HG02763 (cell line): ENCODE data around the gene SCARF1.
A peak's percentile ranks its signal among the peaks of the same experiment; 100 is the strongest.

ENCODE experiments used
- ATAC-seq: cut with Tn5 transposase; IDR thresholded peaks from one replicate; pipeline ENCODE4 v1.9.1; 2021; ENCODE audit warnings: mild to moderate bottlenecking, moderate library complexity; ENCODE audit not compliant: unreplicated experiment

Gene SCARF1

GRCh38 chr17:1629504-1630310 lies 15.8 kb downstream of the SCARF1 start:
- ATAC-seq = no peak

- peak; percentile 50 for ATAC-seq
Observed at GRCh38 chr17:1628856-1629503, 16.6 kb downstream of the SCARF1 start.

GRCh38 chr17:1627982-1628855 lies 17.3 kb downstream of the SCARF1 start, which contains the start of gene SLC43A2:
Gene SLC43A2, minus strand, starts transcription at chr17:1628834. Its CDS starts 960 bp downstream, at chr17:1627874.
- peak; percentile 55 for ATAC-seq

GRCh38 chr17:1627182-1627981 lies 18.1 kb downstream of the SCARF1 start:
- no peak for ATAC-seq

GRCh38 chr17:1626333-1626732 lies 19.2 kb downstream of the SCARF1 start:
- no peak for ATAC-seq

- ATAC-seq = no peak
Observed at GRCh38 chr17:1625581-1625980, 20.0 kb downstream of the SCARF1 start.

GRCh38 chr17:1625053-1625452 lies 20.5 kb downstream of the SCARF1 start:
- no peak for ATAC-seq

GRCh38 chr17:1624650-1625049 lies 20.9 kb downstream of the SCARF1 start:
- no peak for ATAC-seq

GRCh38 chr17:1623057-1623630 lies 22.4 kb downstream of the SCARF1 start:
- no peak for ATAC-seq

GRCh38 chr17:1621273-1621954 lies 24.1 kb downstream of the SCARF1 start:
- no peak for ATAC-seq

- no peak for ATAC-seq
Observed at GRCh38 chr17:1620486-1620885, 25.0 kb downstream of the SCARF1 start.

GRCh38 chr17:1617620-1618174 lies 27.8 kb downstream of the SCARF1 start:
- no peak for ATAC-seq

- no peak for ATAC-seq
Observed at GRCh38 chr17:1616101-1616500, 29.4 kb downstream of the SCARF1 start.

GRCh38 chr17:1612400-1612799 lies 33.1 kb downstream of the SCARF1 start:
- no peak for ATAC-seq

- ATAC-seq = no peak
Observed at GRCh38 chr17:1611715-1612114, 33.8 kb downstream of the SCARF1 start.

GRCh38 chr17:1608676-1609075 lies 36.9 kb downstream of the SCARF1 start:
- no peak for ATAC-seq

GRCh38 chr17:1607971-1608320 lies 37.6 kb downstream of the SCARF1 start:
- ATAC-seq = no peak

GRCh38 chr17:1606352-1606985 lies 39.1 kb downstream of the SCARF1 start:
- no peak for ATAC-seq
